Measurements from ENCODE around the gene LRCH1. TPM values are rescaled to one million over a fixed set of nuclear protein-coding genes. Genes with fewer than 3 reads are reported as not detected.

The LRCH1 gene
- total RNA-seq, 1 experiment from 2014 or later = 10.5 TPM

DNA sequence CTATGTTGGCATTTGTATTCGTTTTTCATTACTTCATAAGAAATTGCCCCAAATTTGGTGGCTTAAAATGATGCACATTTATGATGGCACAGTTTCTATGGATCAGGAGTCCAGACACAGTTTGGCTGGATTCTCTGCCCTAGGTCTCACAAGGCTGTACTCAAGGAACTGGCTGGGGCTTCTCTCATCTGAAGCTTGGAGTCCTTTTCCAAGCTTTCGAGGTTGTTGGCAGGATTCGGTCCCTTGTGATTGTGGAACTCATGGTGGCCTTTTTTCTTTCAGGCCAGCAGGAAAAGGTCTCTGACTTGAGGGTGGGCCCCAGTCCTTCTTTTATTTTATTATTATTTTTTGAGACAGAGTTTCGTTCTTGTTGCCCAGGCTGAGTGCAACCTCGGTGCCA lies 23.8 kb downstream of the LRCH1 start:
- no TSS peak for BruUV-seq (replicated peaks)

DNA sequence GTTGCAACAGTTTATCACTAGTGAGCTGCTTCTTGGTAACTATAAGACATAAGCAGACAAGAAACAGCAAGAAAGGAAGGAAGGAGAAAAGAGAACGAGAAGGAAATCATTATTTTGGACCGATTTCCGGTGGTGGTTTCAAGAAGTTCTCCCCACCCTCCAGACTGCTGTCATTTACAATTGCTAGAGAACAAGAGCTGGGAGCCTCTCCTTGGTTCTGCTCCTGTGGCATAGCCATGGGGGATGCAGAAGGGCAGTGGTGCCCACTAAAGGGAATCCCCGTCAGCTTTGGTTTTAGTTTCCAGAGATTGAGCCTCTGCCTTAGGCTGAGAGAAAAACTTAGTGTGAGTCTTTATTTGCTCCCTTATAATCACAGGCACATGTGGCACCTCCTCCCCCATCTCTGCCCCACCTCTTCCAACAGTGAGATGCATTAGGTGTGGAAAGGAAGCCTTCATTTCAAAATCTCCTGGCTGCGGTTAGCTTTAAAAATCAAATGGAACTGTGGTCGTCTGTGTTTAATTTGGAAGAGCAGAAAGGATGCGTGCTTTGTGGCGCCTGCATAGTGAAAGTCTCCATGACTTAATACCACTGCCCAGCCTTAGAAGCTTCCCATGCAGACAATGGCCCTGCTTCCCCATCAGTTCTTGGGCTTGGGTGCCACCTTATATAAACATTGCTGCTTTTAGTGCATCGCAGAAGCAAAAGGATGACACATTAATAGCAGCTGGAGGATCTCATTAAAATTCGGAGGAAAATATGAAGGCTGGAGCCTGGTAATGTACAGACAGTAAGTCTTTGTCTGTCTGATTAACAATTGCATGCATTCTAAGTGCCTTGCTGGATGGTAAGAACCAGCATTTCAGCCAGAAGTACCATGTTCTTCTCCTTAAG lies 25.0 kb downstream of the LRCH1 start:
- intact Hi-C loops (cut with micrococcal nuclease; ENCODE audit: unreplicated experiment) = no loop called here
- DNase-seq = no peak
- TF ChIP-seq, protein P1, sequence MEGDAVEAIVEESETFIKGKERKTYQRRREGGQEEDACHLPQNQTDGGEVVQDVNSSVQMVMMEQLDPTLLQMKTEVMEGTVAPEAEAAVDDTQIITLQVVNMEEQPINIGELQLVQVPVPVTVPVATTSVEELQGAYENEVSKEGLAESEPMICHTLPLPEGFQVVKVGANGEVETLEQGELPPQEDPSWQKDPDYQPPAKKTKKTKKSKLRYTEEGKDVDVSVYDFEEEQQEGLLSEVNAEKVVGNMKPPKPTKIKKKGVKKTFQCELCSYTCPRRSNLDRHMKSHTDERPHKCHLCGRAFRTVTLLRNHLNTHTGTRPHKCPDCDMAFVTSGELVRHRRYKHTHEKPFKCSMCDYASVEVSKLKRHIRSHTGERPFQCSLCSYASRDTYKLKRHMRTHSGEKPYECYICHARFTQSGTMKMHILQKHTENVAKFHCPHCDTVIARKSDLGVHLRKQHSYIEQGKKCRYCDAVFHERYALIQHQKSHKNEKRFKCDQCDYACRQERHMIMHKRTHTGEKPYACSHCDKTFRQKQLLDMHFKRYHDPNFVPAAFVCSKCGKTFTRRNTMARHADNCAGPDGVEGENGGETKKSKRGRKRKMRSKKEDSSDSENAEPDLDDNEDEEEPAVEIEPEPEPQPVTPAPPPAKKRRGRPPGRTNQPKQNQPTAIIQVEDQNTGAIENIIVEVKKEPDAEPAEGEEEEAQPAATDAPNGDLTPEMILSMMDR (conservative IDR thresholded peaks at IDR 0.05) = no peak
- TF ChIP-seq EZH2 (IDR thresholded peaks at IDR 0.05; ENCODE audit: low read depth) = no peak
- ChIA-PET CTCF (no interaction called here), POLR2A (ENCODE audit: unreplicated experiment) (interaction anchor here (0.8 kb wide), 1 partner anchor 55 kb away, joined by 9 read pairs; no protein-coding TSS in a partner anchor)
- no TSS peak for BruUV-seq (replicated peaks)
- no peak overlapping the region for H3K4me2 ChIP-seq
- H3K9me3 ChIP-seq (ENCODE audit: insufficient read depth, low read depth) = no peaks in the 10 kb centered on the region
- H3K4me1 ChIP-seq (replicated peaks; ENCODE audit: insufficient read depth) = no peaks in the 10 kb centered on the region
- no peak overlapping the region for H2AFZ ChIP-seq
- no peak overlapping the region for H3K27ac ChIP-seq
- H3K27me3 ChIP-seq (ENCODE audit: insufficient read depth, low read depth) = no peaks in the 10 kb centered on the region
- H3K79me2 ChIP-seq (ENCODE audit: low read depth) = peaks cover 12% of the 10 kb centered on the region; the same call in 1 of the 2 replicates
- no peaks in the 10 kb centered on the region for H3K9me2 ChIP-seq (ENCODE audit: insufficient read depth)
- H4K20me1 ChIP-seq (ENCODE audit: insufficient read depth) = no peaks in the 10 kb centered on the region
- H3K4me3 ChIP-seq = no peak overlapping the region
- no peaks in the 10 kb centered on the region for H3K36me3 ChIP-seq (ENCODE audit: low read depth)
- no peaks in the 10 kb centered on the region for H3F3A ChIP-seq (ENCODE audit: insufficient read depth, low read depth)

More for the DNA sequence above, 23.8 kb downstream of the LRCH1 start:
- Histone ChIP-seq H3K27me3 (ENCODE audit: insufficient read depth, low read depth) (no peaks in the 10 kb centered on the region), H3K4me2 (no peak overlapping the region), H3K4me3 (no peak overlapping the region), H3K4me1 (replicated peaks; ENCODE audit: insufficient read depth) (no peaks in the 10 kb centered on the region), H2AFZ (no peak overlapping the region), H3K9me2 (ENCODE audit: insufficient read depth) (no peaks in the 10 kb centered on the region), H3K9me3 (ENCODE audit: insufficient read depth, low read depth) (no peaks in the 10 kb centered on the region), H3F3A (ENCODE audit: insufficient read depth, low read depth) (no peaks in the 10 kb centered on the region), H4K20me1 (ENCODE audit: insufficient read depth) (no peaks in the 10 kb centered on the region), H3K27ac (no peak overlapping the region), H3K79me2 (ENCODE audit: low read depth) (peaks cover 16% of the 10 kb centered on the region; the same call in 1 of the 2 replicates), H3K36me3 (ENCODE audit: low read depth) (no peaks in the 10 kb centered on the region)
- intact Hi-C loops (cut with micrococcal nuclease; ENCODE audit: unreplicated experiment) = no loop called here
- no peak for TF ChIP-seq EZH2 (IDR thresholded peaks at IDR 0.05; ENCODE audit: low read depth)
- TF ChIP-seq, protein P1 (conservative IDR thresholded peaks at IDR 0.05) = no peak
- no peak for DNase-seq
- ChIA-PET POLR2A (ENCODE audit: unreplicated experiment) (no interaction called here), CTCF (no interaction called here)

DNA sequence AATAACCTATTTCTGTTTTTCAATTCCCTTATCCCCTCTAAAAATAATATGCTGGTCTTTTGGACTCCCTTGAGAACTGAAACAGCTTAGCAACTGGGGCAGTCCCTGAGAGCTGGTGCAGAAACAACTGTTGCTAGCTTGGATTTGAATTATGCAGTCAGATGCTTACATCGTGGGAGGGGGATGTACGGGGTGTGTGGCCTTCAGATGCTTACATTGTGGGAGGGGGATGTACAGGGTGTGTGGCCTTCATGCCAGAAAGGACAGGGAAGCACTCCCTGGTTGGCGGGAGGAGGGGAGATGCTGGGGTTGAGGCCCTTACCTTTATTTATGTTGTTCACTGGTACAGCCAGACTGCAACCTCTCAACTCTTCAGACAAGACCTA lies 25.6 kb downstream of the LRCH1 start:
- TF ChIP-seq, protein P1 (conservative IDR thresholded peaks at IDR 0.05) = no peak
- no peak for TF ChIP-seq EZH2 (IDR thresholded peaks at IDR 0.05; ENCODE audit: low read depth)
- CTCF ChIA-PET = no interaction called here
- intact Hi-C loops (cut with micrococcal nuclease; ENCODE audit: unreplicated experiment) = no loop called here
- H3K4me2 ChIP-seq = no peak overlapping the region
- H3F3A ChIP-seq (ENCODE audit: insufficient read depth, low read depth) = no peaks in the 10 kb centered on the region
- H3K36me3 ChIP-seq (ENCODE audit: low read depth) = no peaks in the 10 kb centered on the region
- no peak for DNase-seq
- H4K20me1 ChIP-seq (ENCODE audit: insufficient read depth) = no peaks in the 10 kb centered on the region
- no peaks in the 10 kb centered on the region for H3K9me3 ChIP-seq (ENCODE audit: insufficient read depth, low read depth)
- H3K27me3 ChIP-seq (ENCODE audit: insufficient read depth, low read depth) = no peaks in the 10 kb centered on the region
- H3K9me2 ChIP-seq (ENCODE audit: insufficient read depth) = no peaks in the 10 kb centered on the region
- H3K4me1 ChIP-seq (replicated peaks; ENCODE audit: insufficient read depth) = no peaks in the 10 kb centered on the region
- H3K4me3 ChIP-seq = no peak overlapping the region
- BruUV-seq (replicated peaks) = no TSS peak
- 0 out of 2 replicates have a peak, but pooled peaks cover 6% of the 10 kb centered on the region for H3K79me2 ChIP-seq (ENCODE audit: low read depth)
- H2AFZ ChIP-seq = no peak overlapping the region
- POLR2A ChIA-PET (ENCODE audit: unreplicated experiment) = no interaction called here
- no peak overlapping the region for H3K27ac ChIP-seq

All from PC-9 (cell line).